ENCODE measurements around the gene NPTXR.
A peak's percentile ranks its signal among the peaks of the same experiment; 100 is the strongest.

Gene NPTXR

DNA sequence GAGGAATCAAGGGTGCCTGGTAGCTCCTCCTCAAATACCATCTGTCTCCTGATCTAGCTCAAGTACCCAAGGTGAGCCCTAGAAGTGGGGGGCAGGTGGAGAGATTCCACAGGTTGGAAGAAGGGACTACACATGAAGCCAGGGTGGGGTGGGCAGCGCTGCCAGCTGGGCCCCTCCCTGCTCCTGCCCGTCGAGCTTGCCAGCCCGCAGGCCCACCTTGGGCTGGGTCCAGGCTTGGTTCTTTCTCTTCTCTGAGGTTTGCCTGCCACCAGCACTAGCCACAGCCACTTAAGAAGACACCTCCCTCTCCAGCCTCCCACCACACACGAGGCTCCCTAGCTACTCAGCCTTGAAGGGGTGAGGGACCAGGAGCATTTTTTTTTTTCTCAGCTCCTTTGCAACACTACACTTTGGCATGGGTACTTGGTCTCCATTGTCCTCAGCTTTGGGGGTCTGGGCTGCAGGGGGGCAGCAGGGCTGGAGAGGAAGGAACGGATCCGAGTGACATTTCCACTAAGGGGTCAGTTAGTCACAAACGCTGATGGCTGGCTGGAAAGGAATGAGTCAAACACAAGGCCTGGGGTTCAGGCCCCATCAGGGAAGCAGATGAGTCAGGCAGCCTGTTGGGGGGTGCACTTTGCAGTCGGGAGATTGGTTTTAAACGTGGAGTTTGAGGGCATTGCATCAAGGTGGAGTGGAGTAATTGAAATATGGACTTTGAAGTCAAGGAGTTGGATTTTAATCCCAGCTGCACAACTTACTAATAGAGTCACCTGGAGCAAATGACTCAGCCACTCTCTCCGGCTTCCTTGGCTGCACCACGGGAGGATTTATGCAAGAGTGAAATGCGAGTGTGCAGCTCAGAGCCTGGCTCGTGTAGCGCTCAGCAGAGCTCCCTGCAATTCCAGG, 7.4 kb upstream of the NPTXR start:
- DNase-seq: no peak

DNA sequence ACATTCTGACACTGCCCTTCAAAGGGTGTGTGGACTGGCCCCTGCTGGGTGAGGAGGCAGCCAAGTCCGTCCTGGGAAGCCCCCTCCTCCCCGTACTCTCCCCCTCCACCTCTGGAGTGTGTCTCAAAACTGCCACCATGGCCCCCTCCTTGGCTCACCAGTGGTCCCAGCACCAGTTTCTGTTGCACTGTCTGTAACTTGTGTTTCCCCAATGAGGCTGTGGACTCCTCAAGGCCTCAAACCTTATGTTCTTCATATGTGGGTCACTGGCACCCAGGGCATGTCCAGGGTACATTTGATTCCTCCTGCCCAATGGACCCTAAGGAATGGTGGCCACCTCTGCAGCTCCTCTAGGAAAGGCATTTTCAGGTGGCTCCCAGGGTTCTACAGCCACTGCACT, 6.6 kb upstream of the NPTXR start:
- DNase-seq: no peak

- DNase-seq: no peak
Measured at GRCh38 chr22:38849811-38850210, 6.0 kb upstream of the NPTXR start.

- DNase-seq: no peak
Measured at GRCh38 chr22:38846412-38846811, 2.6 kb upstream of the NPTXR start.

DNA sequence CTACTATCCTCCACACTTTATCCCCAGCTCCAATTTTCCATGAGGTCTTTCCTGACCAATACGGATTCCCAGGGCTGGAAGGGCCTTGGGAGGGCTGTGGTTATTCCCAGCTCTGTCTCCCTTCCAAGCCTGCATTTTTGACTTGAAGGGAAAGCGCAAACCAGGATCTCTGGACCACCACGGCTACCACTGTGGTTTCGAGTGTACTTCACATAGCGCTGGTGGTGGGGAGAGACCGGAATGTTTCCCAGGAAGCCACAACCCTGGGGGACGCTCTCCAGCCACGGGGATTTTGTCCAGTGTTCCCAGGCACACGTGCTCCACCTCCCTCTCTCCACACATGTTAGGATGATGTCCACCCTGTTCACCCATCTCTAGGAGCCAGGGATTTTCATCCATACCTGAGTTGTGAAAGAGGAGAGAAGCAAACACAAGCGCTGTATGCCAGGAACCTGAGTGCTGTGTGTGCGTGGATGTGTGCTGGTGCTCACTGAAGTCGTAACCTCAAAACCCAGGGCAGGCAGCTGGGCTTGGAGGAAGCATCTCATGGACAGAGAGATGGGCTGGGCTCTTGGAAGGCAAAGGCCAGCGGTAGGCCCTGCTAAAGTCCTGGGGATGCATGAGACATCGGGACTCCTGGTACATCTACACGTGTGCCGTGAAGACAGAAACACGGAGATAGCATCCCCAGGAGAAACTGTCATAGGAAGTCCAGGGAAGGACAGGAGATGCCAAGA, 1.3 kb upstream of the NPTXR start:
- no peak for DNase-seq

GRCh38 chr22:38844315-38845003, 631 bp upstream of the NPTXR start:
- DNase-seq: no peak

DNA sequence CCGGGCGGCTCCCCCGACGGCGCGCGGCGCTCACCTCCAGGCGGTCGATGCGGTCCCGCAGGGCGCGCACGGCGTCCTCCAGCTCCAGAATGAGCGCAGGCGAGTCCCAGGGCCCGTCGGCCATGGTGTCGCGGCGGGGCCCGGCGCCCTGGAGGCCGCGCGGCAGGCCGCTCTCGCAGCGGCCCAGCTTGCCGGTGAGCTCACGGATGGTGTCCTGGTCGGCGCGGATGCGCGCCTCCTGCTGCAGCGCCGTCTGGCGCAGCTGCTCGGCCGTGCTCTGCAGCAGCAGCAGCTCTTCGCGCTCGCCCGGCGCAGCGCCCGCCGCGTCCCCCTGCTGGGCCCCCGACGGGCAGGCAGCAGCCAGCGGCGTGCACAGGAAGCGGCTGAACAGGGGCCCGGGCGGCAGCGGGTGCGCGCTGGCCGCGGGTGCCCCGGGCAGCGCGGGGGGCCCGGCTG, 599 bp downstream of the NPTXR start:
- peak; percentile 46 for DNase-seq

DNA sequence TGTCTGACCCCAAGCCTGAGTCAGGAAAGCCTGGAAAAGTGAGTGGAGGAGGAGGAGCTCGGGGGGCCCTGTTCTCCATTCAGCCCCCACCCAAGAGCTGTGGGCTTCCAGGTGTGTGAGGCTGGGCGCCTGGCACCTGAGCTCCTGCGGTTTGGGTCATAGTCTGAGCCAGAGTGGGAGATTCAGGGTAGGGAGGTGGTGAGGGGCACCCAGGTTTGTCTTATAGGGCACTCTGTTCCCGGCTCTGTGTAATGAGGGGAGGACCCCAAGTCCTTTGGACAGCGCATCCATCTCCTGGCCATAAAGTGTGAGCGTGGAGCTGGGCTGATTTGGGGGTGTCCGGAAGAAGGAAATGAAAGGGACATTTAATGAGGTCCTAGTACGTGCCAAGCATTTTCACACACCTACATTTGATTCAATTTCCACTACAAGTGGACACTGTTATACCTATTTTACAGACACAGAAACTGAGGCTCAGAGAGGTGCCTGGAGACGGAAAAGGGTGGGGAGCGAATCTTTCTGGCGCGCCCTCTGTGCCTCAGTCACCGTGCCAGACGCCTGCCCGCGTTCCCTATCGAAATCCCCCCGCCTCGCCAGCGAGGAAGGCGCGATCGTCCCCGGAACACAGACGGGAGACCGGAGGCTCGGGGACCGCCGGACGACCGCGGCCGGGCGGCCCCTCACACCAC, 1.2 kb downstream of the NPTXR start:
- DNase-seq: no peak

DNA sequence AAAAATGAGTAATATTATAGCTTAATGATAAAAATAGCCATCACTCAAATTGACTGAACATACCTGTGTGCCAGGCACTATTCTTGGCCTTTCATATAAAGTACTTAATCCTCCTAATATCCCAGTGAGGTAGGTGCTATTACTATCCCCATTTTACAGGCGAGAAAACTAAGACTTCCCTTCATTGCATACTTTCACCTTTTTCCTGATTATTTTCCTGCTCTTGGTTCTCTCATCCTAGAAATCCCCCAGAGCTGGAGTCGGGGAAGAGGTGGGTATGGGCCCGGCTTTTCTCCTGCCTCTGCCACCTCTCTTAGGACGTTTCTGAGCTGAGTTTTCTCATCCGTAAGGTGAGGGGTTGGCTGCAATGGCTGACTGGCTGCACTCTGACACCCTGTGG, 2.2 kb downstream of the NPTXR start:
- DNase-seq: no peak

- DNase-seq: no peak
Measured at GRCh38 chr22:38841211-38841610, 2.6 kb downstream of the NPTXR start.

GRCh38 chr22:38840129-38840528, 3.7 kb downstream of the NPTXR start:
- no peak for DNase-seq

DNA sequence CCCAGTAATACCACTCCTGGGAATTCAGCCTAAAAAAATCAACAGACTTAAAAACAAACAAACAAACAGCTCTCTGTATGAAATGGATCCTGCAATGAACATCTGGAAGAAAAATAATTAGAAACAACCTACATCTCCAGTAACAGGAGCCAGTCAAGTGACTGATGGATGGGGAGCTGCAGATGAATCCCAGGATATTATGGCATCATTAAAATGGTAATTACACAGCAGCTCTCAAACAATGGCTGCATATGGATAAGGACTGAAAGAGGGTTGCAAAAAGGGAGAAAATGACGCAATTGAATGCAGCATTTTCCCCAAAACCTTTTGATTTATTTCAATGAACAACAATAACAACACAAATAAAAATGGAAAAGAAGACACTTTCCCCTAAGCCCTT, 4.1 kb downstream of the NPTXR start:
- DNase-seq: no peak

- DNase-seq: no peak
Measured at GRCh38 chr22:38837414-38837928, 6.4 kb downstream of the NPTXR start.

GRCh38 chr22:38835888-38836301, 7.9 kb downstream of the NPTXR start:
- DNase-seq: no peak

GRCh38 chr22:38834991-38835390, 8.8 kb downstream of the NPTXR start:
- DNase-seq: no peak

GRCh38 chr22:38834215-38834953, 9.4 kb downstream of the NPTXR start:
- no peak for DNase-seq

GRCh38 chr22:38833061-38833460, 10.8 kb downstream of the NPTXR start:
- DNase-seq: no peak

DNA sequence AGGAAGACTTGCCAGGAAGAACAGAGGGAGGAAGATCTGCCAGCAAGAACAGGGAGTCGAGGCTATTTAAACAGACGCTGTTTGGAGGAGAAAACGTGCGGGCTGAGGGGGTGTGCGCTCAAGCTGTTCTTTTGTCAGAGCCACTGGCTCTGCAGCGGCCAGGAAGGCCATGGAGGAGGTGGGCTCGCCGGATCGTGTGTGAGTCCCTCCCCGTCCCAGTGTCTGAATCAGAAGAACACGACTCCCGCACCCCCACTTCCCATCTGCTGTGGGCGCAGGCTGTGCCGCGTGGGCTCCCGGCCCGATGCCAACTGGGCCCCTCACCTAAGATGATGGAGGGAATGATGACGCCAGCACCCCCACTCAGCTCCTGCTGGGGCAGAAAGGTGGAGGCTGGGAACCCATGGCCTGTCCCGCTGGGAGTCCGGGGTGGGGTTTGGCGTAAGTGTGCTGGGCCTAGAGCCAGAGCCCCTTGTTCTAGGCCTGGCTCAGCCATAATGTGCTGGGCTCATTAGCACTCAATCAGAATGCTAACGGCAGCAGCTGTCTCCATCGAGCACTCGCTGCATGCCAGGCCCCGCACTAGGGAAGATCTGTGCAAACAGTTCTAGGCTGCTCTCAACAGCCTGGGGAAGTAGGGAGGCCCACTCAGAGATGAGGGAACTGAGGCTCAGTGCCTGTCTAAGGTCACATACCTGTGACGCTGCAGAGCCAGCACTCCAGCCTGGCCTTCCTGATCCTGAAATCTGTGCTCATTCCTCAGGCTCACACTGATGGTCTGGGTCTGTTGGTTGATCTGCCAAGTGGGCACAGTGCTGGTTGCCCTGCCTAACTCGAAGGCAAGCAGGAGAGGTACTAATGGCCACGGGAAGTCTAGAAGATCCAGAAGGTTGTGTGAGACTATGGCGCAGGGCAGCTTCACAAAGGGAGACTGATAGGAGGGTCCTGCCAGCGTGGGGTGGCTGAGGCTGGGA, 11.5 kb downstream of the NPTXR start:
- DNase-seq: no peak

DNA sequence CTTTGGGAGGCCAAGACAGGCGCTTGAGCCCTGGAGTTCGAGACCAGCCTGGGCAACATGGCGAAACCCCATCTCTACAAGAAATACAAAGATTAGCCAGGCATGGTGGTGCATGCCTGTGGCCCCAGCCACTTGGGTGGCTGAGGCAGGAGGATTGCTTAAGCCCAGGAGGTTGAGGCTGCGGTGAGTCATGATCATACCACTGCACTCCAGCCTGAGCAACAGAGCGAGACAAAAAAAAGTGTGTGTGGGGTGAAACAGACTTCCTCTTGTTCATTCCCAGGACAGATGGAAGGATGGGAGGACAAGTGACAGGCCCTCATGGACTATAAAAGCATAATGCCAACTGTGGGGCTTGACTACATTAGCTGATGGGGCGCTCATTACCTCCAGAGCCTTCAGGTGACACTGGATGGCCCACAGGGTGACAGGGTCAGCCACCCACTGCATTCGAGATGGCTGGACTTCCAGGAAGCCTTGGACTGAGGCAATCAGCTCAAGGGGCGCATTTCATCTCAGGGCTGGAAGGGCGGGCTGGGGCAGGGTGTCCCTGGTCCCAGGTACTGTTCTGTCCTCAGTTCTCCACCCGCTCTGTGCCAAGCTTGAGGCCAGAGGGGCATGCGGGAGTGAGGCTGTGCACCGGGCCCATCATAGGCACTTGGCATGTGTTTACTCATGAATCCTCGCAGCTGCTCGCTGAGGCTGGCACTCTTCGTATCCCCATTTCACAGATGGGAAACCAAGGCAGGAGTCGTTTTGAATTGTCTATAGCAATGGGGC, 12.5 kb downstream of the NPTXR start:
- DNase-seq: no peak

DNA sequence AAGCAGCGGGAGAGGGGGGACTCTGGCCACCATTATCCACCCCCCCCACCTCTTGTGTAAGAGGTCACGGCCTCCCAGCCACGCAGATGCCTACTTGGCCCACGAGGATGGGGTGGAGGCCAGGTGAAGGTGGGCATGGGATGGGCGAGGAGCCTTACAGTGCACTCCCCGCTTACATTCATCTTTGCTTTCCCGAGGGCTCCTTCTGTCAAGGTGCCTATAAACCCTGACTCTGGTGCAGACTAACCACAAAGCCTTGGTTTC, 13.1 kb downstream of the NPTXR start:
- no peak for DNase-seq

All from stimulated activated CD4-positive, alpha-beta T cell treated with anti-CD3 and anti-CD28 coated beads, Interleukin-1b, Interleukin-23, amount 100 ng/mL, for 48 hours (primary cell).